Thoracic aorta (tissue), 2 donors: ENCODE data around the gene MCAT. TPM values are rescaled to one million over a fixed set of nuclear protein-coding genes. Genes with fewer than 3 reads are reported as not detected.

Experiments used
- ATAC-seq: fragments of 150-250 bp; one replicate; pipeline ENCODE4 v1.8.0; 2017; ENCODE audit warnings: low read depth; ENCODE audit not compliant: insufficient number of reproducible peaks, low FRiP score
- DNase-seq: peaks from one replicate; pipeline ENCODE4 v3.0.0-alpha.2; 2020; ENCODE audit warnings: low spot score
- H3K27ac ChIP-seq, 2 donors: fragments of 200-600 bp; sonication (generic); 1 replicate in 1 of 2; 2 replicates in 1 of 2; pipeline ENCODE4 v1.5.1; 2016; ENCODE audit warnings: mild to moderate bottlenecking in 2 of 2, moderate library complexity in 2 of 2
- H3K27me3 ChIP-seq: fragments of 200-600 bp; sonication (generic); replicated peaks from 2 replicates; pipeline ENCODE4 v1.6.0; 2016; ENCODE audit warnings: mild to moderate bottlenecking; ENCODE audit not compliant: insufficient read depth
- H3K36me3 ChIP-seq: fragments of 200-600 bp; sonication (generic); one replicate; pipeline ENCODE4 v1.5.1; 2016
- H3K4me1 ChIP-seq, 2 donors: fragments of 200-600 bp; sonication (generic); 1 replicate in 1 of 2; 2 replicates in 1 of 2; pipeline versions ENCODE4 v1.5.1 to v1.6.0; 2016; ENCODE audit warnings: low read depth in 2 of 2, mild to moderate bottlenecking in 1 of 2; ENCODE audit not compliant: control insufficient read depth in 1 of 2
- H3K4me3 ChIP-seq: fragments of 200-600 bp; sonication (generic); 2 replicates; pipeline ENCODE4 v1.5.1; 2016; ENCODE audit warnings: mild to moderate bottlenecking
- H3K9me3 ChIP-seq: fragments of 200-600 bp; sonication (generic); 2 replicates; pipeline ENCODE4 v1.5.1; 2016
- CTCF ChIP-seq: fragments of 200-600 bp; sonication (generic); IDR thresholded peaks from one replicate; pipeline ENCODE4 v1.5.1; 2019; ENCODE audit warnings: antibody characterized with exemption
- total RNA-seq, 2 donors: library from RNA; depleted of rRNA; stranded (reverse); fragments of >200 nt; gene quantifications; one replicate each; pipeline versions ENCODE4 v1.1.0 to v1.2.3, GENCODE V29; 2016

The MCAT gene
- total RNA-seq, 2 donors from 2014 or later: 9.5 to 16.1 TPM

GRCh38 chr22:43092085-43092484 lies 51.1 kb downstream of the MCAT start:
- Histone ChIP-seq H3K27ac (no peak overlapping the region), H3K4me1 (peaks cover 3 to 7% of the 10 kb centered on the region in 2 donors), H3K9me3 (peaks cover 5% of the 10 kb centered on the region), H3K27me3 (no peaks in the 10 kb centered on the region), H3K36me3 (no peaks in the 10 kb centered on the region), H3K4me3 (no peak overlapping the region)
- no peak for TF ChIP-seq CTCF
- ATAC-seq (no peak), DNase-seq (no peak)

GRCh38 chr22:43090130-43090789 lies 52.9 kb downstream of the MCAT start:
- Histone ChIP-seq H3K27ac (no peak overlapping the region), H3K4me3 (no peak overlapping the region), H3K9me3 (no peaks in the 10 kb centered on the region), H3K36me3 (no peaks in the 10 kb centered on the region), H3K4me1 (peaks cover 3 to 7% of the 10 kb centered on the region in 2 donors), H3K27me3 (no peaks in the 10 kb centered on the region)
- no peak for TF ChIP-seq CTCF
- peak; percentile 24 for DNase-seq
- ATAC-seq: no peak

- TF ChIP-seq CTCF: peak; percentile 18
- no peaks in the 10 kb centered on the region for H3K36me3 ChIP-seq
- peak; percentile 43 for DNase-seq
- H3K27ac ChIP-seq: no peak within 1 kb of the TSS
- no peaks in the 10 kb centered on the region for H3K27me3 ChIP-seq
- peak within 1 kb of the TSS; percentile 78 for H3K4me3 ChIP-seq
- peaks cover 3 to 7% of the 10 kb centered on the region in 2 donors for H3K4me1 ChIP-seq
- H3K9me3 ChIP-seq: no peaks in the 10 kb centered on the region
- no peak for ATAC-seq
Observed at GRCh38 chr22:43088984-43089717, 54.0 kb downstream of the MCAT start, which contains the start of gene TTLL1. TTLL1 (minus strand) TSS chr22:43089391; CDS start chr22:43075586, 13,805 bp downstream.

- Histone ChIP-seq H3K27me3 (no peaks in the 10 kb centered on the region), H3K4me3 (peak overlapping the region; percentile 78), H3K36me3 (no peaks in the 10 kb centered on the region), H3K27ac (no peak overlapping the region), H3K9me3 (no peaks in the 10 kb centered on the region), H3K4me1 (peaks cover 3 to 7% of the 10 kb centered on the region in 2 donors)
- no peak for ATAC-seq
- TF ChIP-seq CTCF: no peak
- no peak for DNase-seq
Observed at GRCh38 chr22:43088627-43088983, 54.6 kb downstream of the MCAT start.
